ENCODE measurements around the gene MRPS10.

The MRPS10 gene

DNA sequence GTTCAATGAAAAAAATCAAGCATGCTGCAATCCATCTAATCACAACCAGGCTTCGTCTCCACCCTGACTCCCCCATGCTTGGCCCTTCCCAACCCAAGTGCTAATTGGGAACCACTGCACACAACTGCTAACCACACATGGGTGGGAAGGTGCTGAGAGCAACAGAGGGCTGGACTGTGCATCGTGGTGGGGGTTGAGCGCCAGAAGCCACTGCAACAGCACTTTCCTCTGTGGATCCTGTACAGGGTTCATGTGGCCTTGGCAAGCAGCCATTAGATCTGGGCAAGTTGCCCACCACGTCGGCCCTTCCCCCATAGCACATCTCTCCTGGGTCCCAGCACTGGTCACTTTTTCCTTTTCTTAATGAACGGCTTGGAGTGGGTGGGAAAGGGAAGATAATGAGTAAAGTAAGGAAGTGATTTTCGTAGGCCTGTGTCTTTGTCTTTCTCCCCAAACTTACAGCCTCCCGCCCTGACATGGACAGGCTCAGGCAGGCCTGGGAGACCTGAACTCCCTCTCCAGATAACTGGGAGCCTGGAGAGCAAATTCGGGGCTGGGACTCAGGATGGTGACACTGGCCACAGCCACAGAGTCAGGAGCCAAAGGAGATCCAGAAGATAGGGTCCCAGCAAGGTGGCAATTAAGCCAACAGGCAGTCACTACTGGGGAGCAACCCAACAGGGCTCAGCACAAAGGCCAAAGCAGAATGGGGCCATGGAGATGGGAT is 34.4 kb upstream of the MRPS10 start:
- peaks cover 2% of the 10 kb centered on the region for H3K27me3 Mint-ChIP-seq
- H3K9me3 Mint-ChIP-seq = no peaks in the 10 kb centered on the region
- DNase-seq (ENCODE audit: low spot score in 2 of 2) (no peak), ATAC-seq (ENCODE audit: low read depth) (no peak)
- H3K36me3 Mint-ChIP-seq = peaks cover 4% of the 10 kb centered on the region
- no peak overlapping the region for H3K4me3 Mint-ChIP-seq
- H3K4me1 Mint-ChIP-seq = no peaks in the 10 kb centered on the region
- no peak overlapping the region for H3K27ac Mint-ChIP-seq

DNA sequence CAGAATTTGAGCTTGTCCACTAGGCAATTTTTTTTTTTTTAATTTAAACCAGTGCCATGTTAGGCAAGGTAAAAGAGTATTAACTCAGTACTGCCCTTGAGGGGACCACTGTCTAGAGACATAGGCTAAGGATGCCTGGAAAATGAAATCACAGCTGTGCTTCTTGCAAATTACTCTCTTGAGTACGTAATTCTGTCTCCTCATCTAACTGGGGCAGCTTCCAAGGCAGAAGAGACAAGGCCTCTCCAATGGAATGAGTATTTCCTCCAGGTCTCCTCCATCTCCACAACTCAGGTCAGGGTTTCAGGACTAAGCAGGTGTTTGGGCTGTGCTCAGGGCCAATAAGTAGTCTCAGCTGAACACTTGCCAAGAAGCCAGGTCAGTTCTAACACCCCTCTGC is 33.8 kb upstream of the MRPS10 start:
- no peaks in the 10 kb centered on the region for H3K4me1 Mint-ChIP-seq
- DNase-seq (ENCODE audit: low spot score in 2 of 2) (no peak), ATAC-seq (ENCODE audit: low read depth) (no peak)
- H3K27ac Mint-ChIP-seq = no peak overlapping the region
- H3K36me3 Mint-ChIP-seq = peaks cover 1% of the 10 kb centered on the region
- no peaks in the 10 kb centered on the region for H3K9me3 Mint-ChIP-seq
- H3K4me3 Mint-ChIP-seq = no peak overlapping the region
- H3K27me3 Mint-ChIP-seq = peaks cover 2% of the 10 kb centered on the region

DNA sequence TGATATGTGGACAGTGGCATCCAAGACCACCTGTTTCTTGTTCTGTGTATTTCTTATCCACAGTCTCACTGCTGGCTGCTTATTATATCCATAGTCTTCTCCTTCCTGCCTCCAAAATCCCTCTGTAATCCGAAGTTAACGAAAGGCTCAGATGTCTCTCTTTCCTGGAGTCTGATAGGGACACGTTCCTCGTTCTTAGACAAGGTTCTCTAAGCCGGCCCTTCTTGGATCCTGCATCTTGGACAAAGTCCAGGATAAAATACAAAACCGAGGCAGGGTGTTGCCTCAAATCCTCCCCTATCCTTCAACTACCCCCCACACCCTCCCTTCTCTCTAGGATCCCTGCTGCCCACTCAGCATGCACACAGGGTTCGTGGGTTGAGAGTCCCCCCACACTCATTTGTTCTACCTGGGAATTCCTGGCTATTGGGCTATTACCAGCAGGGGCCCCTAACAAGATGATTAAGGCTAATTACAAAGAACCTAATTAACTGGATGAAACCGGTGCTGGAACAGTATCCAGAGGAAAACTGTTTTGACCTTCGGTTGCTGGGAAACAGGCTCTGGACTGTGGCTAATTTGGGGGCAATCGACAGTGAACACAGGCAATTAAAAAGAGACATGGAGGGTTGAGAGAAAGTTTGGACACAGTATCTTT is 32.7 kb upstream of the MRPS10 start:
- ATAC-seq (ENCODE audit: low read depth) = no peak
- DNase-seq (ENCODE audit: low spot score in 2 of 2) = no peak
- Mint-ChIP-seq H3K27me3 (peaks cover 2% of the 10 kb centered on the region), H3K9me3 (no peaks in the 10 kb centered on the region), H3K4me3 (no peak overlapping the region), H3K36me3 (peaks cover 1% of the 10 kb centered on the region), H3K27ac (no peak overlapping the region), H3K4me1 (no peaks in the 10 kb centered on the region)

DNA sequence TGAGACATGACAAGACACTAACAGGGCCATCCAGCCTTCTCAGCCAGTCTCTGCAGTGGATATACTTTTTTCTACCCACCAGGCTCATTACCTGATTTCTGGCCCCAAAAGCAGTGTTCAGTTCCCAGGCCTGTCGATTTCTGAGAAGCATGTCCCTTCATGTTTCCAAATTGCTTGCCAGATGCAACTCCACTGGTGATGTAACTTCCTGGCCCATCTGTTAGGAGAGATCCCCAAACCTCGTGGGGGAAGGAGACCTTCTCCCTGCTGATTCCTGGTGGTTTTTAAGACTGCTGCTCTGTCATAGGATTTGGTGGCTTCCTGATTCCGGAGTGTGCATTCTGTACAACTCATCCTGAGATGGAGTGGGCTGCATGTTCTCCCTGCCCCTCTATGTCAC is 31.6 kb upstream of the MRPS10 start:
- Mint-ChIP-seq H3K27ac (no peak overlapping the region), H3K36me3 (peaks cover 4% of the 10 kb centered on the region), H3K9me3 (no peaks in the 10 kb centered on the region), H3K27me3 (peaks cover 2% of the 10 kb centered on the region), H3K4me3 (no peak overlapping the region), H3K4me1 (no peaks in the 10 kb centered on the region)
- ATAC-seq (ENCODE audit: low read depth) (no peak), DNase-seq (ENCODE audit: low spot score in 2 of 2) (no peak)

DNA sequence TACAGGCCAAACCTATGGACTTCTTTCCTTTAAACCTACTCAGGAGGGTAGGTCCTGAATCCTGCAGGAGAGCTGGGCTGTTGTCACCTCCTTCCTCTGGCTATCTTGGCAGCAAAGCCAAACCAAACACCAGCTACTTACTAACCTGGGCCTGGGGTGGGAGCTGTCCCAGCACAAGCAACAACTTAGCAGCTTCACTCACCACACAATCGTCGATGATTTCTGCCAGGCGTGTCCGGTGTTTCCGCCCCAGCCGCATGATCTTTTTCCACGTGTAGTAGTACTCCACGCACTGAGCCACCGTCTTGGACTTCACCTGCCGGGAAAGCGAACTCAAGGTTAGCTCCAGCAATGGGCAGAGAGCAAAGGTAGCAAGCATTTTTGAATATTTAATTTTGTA is 25.4 kb upstream of the MRPS10 start:
- H3K4me1 Mint-ChIP-seq = peaks cover 7% of the 10 kb centered on the region
- ATAC-seq (ENCODE audit: low read depth) = no peak
- DNase-seq (ENCODE audit: low spot score in 2 of 2) = no peak
- peaks cover 9% of the 10 kb centered on the region for H3K36me3 Mint-ChIP-seq
- H3K27ac Mint-ChIP-seq = no peak overlapping the region
- H3K9me3 Mint-ChIP-seq = no peaks in the 10 kb centered on the region
- H3K27me3 Mint-ChIP-seq = no peaks in the 10 kb centered on the region
- H3K4me3 Mint-ChIP-seq = no peak overlapping the region

DNA sequence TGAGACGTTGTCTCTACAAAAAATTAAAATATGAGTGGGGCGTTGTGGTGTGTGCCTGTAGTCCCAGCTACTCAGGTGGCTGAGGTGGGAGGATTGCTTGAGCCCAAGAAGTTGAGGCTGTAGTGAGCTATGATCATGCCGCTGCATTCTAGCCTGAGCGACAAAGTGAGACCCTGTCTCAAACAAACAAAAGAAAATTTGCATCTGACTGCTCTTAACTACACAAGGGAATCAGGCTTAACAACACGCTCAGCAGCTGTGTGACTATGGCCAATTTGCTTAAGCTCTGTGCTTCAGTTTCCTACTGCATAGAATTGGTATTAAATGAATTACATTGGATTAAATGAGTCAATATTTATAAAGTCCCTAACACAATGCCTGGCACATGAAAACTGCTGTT is 24.3 kb upstream of the MRPS10 start:
- Mint-ChIP-seq H3K9me3 (no peaks in the 10 kb centered on the region), H3K27me3 (no peaks in the 10 kb centered on the region), H3K4me3 (no peak overlapping the region), H3K36me3 (peaks cover 9% of the 10 kb centered on the region), H3K27ac (no peak overlapping the region), H3K4me1 (peaks cover 7% of the 10 kb centered on the region)
- DNase-seq (ENCODE audit: low spot score in 2 of 2) (no peak), ATAC-seq (ENCODE audit: low read depth) (no peak)

DNA sequence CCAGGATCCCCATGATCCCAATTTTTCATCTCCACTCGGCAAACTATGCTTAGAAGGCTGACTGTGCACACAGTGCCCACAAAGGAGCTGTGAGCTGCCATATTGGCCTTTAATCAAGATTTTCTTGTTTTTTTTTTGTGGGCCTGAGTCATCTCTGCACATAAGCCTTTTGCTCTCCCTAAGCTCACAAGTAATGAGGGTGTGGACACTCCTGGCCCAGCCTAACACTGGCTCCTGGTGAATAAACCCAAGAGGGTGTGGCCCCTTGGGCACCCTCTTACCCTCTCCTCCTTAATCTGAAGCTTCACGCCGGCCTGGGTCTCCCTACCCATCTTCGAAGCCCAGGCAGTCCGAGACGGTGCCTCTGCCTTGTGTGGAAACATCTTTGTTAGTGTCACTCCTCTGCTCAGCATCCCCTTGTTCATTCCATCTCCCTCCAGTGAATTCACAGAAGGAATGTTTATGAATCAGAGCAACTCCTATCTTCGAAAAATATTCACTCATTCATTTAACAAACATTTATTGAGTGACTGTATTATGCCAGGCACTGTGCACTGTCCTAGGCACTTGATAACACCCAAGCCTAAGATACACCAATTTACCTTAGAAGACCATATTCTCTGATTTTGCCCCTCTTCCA is 22.2 kb upstream of the MRPS10 start:
- H3K27me3 Mint-ChIP-seq = no peaks in the 10 kb centered on the region
- no peaks in the 10 kb centered on the region for H3K9me3 Mint-ChIP-seq
- peaks cover 17% of the 10 kb centered on the region for H3K4me1 Mint-ChIP-seq
- no peak for ATAC-seq (ENCODE audit: low read depth)
- peaks cover 6% of the 10 kb centered on the region for H3K36me3 Mint-ChIP-seq
- no peak overlapping the region for H3K27ac Mint-ChIP-seq
- no peak overlapping the region for H3K4me3 Mint-ChIP-seq
- DNase-seq (ENCODE audit: low spot score in 2 of 2) = no peak

DNA sequence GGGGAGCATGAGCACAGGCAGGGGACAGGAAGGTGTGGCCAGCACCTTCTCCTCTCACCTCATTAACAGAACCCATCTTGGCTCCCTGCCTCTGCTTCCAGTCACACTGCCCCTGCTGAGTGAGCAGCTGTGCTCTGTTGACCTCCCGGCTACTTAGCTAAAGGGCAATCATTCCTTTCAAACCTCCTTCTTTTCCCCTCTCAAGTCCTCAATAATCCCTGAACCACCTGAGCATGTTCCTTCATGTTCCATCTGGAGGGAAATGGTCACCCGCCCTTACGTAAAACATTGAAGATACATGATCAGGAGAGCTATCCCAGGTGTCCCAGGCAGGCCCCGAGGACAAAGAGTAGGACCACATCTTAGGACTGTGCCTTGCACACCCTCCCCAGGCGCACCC is 21.7 kb upstream of the MRPS10 start:
- no peak for ATAC-seq (ENCODE audit: low read depth)
- no peak for DNase-seq (ENCODE audit: low spot score in 2 of 2)
- Mint-ChIP-seq H3K27ac (no peak overlapping the region), H3K4me3 (no peak overlapping the region), H3K36me3 (peaks cover 6% of the 10 kb centered on the region), H3K9me3 (no peaks in the 10 kb centered on the region), H3K4me1 (peaks cover 17% of the 10 kb centered on the region), H3K27me3 (no peaks in the 10 kb centered on the region)

DNA sequence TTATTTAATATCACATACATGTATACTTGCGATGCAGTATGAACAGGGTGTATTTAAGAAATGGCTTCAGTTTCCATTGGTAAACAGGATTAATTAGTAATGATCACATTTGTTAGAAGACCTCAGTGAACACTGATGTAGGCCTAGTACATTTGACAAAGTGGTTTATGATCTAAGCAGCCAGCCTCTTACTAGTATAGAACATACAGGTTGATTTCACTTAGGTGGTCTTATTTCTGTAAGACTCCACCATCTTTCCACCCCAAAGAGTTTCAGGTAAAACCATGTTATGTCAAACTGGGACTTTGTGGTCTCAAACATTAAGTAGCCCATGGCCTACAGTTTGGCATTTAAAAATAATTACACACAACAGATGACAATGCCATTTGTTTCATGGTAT is 20.2 kb upstream of the MRPS10 start:
- no peak overlapping the region for H3K27ac Mint-ChIP-seq
- no peak overlapping the region for H3K4me3 Mint-ChIP-seq
- H3K36me3 Mint-ChIP-seq = peaks cover 6% of the 10 kb centered on the region

DNA sequence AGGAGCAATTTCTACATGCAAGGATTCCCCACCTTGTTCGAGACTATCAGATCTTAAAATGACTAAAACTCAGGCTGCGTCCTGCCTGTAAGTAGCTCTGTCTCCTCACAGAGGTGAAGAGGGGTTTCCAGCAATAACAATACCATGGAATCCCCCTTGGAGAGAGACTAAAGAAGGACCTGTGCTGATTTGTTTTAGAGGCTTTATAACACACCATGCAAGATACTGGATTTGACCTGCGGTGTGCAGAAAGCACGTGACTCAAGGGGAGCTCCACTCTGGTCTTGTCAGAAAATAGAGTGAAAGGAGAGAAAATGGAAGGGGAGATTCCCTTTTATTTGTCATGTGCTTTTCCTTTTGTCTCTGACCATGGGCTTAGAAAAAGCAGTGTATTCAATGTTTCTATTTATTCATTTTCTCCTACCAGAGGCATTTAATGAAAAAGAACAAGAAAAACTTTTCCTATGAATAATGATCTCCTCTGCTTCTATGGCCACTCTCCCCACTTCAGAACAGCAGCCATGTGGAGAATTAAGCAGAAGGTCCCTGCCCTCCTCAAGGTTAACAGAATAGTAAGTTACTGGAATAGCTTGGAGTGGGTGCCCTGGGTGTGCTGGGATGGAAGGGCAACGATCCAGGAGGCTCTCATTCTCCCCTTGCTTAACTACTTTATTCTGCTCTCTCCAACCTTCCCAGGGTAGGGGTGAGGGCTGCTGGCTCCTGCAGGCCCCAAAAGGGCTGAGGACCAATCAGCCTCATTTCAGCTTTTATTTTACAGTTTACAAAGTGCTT is 19.2 kb upstream of the MRPS10 start:
- peak overlapping the region; percentile 50 for H3K4me3 Mint-ChIP-seq
- DNase-seq (ENCODE audit: low spot score in 2 of 2) (no peak), ATAC-seq (ENCODE audit: low read depth) (peak; percentile 38)
- H3K4me1 Mint-ChIP-seq = peaks cover 17% of the 10 kb centered on the region
- H3K36me3 Mint-ChIP-seq = peaks cover 9% of the 10 kb centered on the region
- no peaks in the 10 kb centered on the region for H3K9me3 Mint-ChIP-seq
- peak overlapping the region; percentile 53 for H3K27ac Mint-ChIP-seq
- no peaks in the 10 kb centered on the region for H3K27me3 Mint-ChIP-seq

More for the DNA sequence above, 20.2 kb upstream of the MRPS10 start:
- DNase-seq (ENCODE audit: low spot score in 2 of 2) = no peak
- Mint-ChIP-seq H3K27me3 (no peaks in the 10 kb centered on the region), H3K4me1 (peaks cover 17% of the 10 kb centered on the region), H3K9me3 (no peaks in the 10 kb centered on the region)
- ATAC-seq (ENCODE audit: low read depth) = no peak

DNA sequence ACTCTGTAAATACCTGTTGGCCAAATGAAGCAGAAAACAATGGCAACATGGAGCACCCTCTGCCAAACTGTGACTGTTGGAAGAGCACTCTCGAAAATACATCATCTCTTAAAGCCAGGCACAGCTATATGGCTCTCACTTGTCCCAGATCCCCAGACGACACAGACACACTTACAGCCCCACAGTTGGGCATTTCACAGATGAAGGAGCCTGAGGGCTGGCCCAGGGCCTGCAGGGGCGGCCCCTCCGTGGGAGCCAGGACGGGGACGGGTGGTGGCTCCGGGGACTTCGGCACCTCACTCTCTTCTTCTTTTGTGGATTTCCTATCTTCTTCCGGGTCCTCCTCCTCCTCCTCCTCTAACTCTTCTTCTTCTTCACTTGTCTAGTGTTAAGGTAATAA is 18.4 kb upstream of the MRPS10 start:
- H3K36me3 Mint-ChIP-seq = peaks cover 9% of the 10 kb centered on the region
- H3K27ac Mint-ChIP-seq = peak overlapping the region; percentile 53
- no peaks in the 10 kb centered on the region for H3K27me3 Mint-ChIP-seq
- DNase-seq (ENCODE audit: low spot score in 2 of 2) (no peak), ATAC-seq (ENCODE audit: low read depth) (no peak)
- peaks cover 17% of the 10 kb centered on the region for H3K4me1 Mint-ChIP-seq
- H3K4me3 Mint-ChIP-seq = peak overlapping the region; percentile 50
- H3K9me3 Mint-ChIP-seq = no peaks in the 10 kb centered on the region

DNA sequence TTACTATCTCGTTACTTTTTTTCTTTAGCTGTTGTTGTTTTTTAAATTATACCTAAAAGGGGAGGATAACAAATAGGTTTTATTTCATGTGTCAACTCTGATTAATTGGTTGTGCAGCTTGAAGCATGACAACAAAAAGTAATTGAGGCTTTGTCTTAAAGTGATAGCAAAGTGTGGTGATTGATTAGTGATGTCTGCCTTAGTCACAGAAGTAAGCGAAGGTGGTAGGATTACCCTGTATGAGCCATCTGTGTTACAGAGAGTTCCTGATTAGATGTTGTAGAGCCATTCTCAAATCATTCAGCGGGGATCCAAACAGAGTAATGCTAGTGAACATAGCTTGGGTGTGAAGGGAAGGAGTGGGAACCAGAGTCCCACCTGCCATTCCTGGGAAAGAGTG is 14.4 kb upstream of the MRPS10 start:
- DNase-seq (ENCODE audit: low spot score in 2 of 2) = no peak
- H3K4me1 Mint-ChIP-seq = peaks cover 10% of the 10 kb centered on the region
- H3K4me3 Mint-ChIP-seq = no peak overlapping the region
- no peak overlapping the region for H3K27ac Mint-ChIP-seq
- no peaks in the 10 kb centered on the region for H3K9me3 Mint-ChIP-seq
- ATAC-seq (ENCODE audit: low read depth) = no peak
- H3K27me3 Mint-ChIP-seq = no peaks in the 10 kb centered on the region
- H3K36me3 Mint-ChIP-seq = peaks cover 9% of the 10 kb centered on the region

DNA sequence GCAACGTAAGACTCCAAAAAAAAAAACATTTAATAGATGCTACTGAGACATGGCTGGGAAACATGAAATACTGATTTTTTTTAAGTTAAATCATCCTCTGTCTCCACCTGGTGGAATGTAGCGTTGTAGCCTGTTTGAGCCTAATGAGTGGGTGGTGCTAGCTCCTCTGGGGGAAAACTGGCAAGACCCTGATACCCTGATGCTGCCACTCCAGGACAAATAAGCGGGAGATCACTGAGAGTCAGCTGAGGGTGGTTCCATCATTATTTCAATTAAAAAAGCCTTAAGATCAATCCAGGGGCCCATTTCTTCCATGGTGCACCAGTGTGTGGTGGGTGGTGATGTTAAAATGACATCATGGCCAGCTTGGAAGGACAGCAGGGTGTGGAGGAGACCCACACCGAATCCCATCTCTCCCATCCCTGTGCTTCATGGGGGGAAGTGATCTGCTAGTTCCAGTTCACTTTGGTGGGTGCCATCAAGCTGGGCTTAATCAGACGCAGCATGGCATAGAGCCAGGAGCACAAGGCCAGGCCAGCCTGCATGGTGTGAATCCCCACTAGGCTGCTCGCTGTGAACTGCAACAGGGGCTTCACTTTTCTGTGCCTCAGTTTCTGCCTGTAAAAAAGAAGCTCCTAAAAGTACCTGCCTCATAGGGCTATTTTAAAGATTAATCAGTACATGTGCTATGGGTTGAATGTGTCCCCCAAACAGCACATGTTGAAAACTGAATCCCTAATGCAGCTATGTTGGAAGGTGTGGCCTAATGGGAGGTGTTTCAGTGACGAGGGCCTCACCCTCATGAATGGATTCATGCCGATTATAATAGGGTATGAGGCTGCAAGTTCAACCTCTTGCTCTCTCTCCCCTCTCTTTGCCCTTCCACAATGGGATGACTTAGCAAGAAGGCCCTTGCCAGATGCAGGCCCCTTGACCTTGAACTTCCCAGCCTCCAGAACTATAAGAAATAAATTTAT is 13.0 kb upstream of the MRPS10 start:
- H3K4me1 Mint-ChIP-seq = no peaks in the 10 kb centered on the region
- H3K9me3 Mint-ChIP-seq = no peaks in the 10 kb centered on the region
- H3K27ac Mint-ChIP-seq = no peak overlapping the region
- no peaks in the 10 kb centered on the region for H3K27me3 Mint-ChIP-seq
- DNase-seq (ENCODE audit: low spot score in 2 of 2) (no peak), ATAC-seq (ENCODE audit: low read depth) (no peak)
- no peak overlapping the region for H3K4me3 Mint-ChIP-seq
- H3K36me3 Mint-ChIP-seq = peaks cover 9% of the 10 kb centered on the region

All from memory B cell (primary cell).